ENCODE results near the gene CXCL6. TPM values are rescaled to one million over a fixed set of nuclear protein-coding genes. Genes with fewer than 3 reads are reported as not detected.

The CXCL6 gene
- polyA plus RNA-seq, 3 donors = not detected

DNA sequence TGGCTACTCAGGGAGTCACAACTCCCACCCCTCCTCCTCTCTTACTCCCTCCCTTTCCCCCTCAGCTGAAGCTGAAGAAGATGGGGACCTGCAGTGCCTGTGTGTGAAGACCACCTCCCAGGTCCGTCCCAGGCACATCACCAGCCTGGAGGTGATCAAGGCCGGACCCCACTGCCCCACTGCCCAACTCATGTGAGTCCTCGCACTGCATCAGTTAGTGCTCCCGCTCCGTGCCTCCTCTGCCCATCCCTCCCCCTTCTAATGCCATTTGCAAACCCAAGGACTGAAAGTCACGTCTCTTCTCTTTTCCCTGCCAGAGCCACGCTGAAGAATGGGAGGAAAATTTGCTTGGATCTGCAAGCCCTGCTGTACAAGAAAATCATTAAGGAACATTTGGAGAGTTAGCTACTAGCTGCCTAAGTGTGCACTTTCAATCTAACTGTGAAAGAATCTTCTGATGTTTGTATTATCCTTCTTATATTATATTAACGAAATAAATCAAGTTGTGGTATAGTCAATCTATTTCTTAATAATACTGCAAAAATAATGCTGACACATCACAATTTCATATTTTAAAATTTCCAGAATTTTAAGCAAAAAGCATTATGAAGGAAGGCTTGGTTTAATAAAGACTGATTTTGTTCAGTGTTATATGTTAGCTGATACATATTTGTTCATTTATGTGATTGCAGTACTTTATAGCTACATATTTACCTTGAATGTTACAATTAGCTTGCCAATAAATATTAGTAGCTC lies 17.4 kb downstream of the CXCL6 start:
- H3K36me3 ChIP-seq (replicated peaks in 1 of 2; ENCODE audit: control insufficient read depth in 1 of 2, insufficient read depth in 2 of 2, low read length in 2 of 2) = no peaks in the 10 kb centered on the region
- H3K27ac ChIP-seq (ENCODE audit: low read depth in 1 of 2, low read length in 2 of 2) = no peak overlapping the region
- H3K4me1 ChIP-seq (ENCODE audit: control insufficient read depth in 1 of 2, insufficient read depth in 2 of 2, low read length in 2 of 2) = peaks cover 11 to 14% of the 10 kb centered on the region in 2 donors
- Mint-ChIP-seq H3K36me3 (no peaks in the 10 kb centered on the region), H3K9me3 (peaks cover 0 to 3% (median 0%) of the 10 kb centered on the region in 7 donors), H3K4me3 (peak overlapping the region; percentile 65 to 80), H3K27ac (no peak overlapping the region), H3K4me1 (peaks cover 20% of the 10 kb centered on the region), H3K27me3 (ENCODE audit: low read depth in 3 of 3) (peaks cover 7 to 16% (median 14%) of the 10 kb centered on the region in 3 donors)
- H3K4me2 ChIP-seq (replicated peaks; ENCODE audit: extremely low read depth, low read length, poor library complexity, severe bottlenecking) = peak overlapping the region; percentile 51
- H3K9me3 ChIP-seq (replicated peaks in 1 of 2; ENCODE audit: control insufficient read depth in 1 of 2, insufficient read depth in 1 of 2, low read length in 2 of 2) = no peaks in the 10 kb centered on the region
- peaks cover 3 to 10% of the 10 kb centered on the region in 2 donors for H3K27me3 ChIP-seq (ENCODE audit: control insufficient read depth in 2 of 2, insufficient read depth in 2 of 2, low read length in 2 of 2)
- H2AFZ ChIP-seq (ENCODE audit: insufficient read depth, low read depth, low read length, poor library complexity, severe bottlenecking) = peak overlapping the region; percentile 30
- no peak for TF ChIP-seq CTCF (IDR thresholded peaks at IDR 0.05)
- no peaks in the 10 kb centered on the region for H3K79me2 ChIP-seq (ENCODE audit: insufficient read depth, low read length)
- H4K20me1 ChIP-seq (ENCODE audit: insufficient read depth, low read length) = no peaks in the 10 kb centered on the region
- no peak overlapping the region for H3K9ac ChIP-seq (ENCODE audit: insufficient read depth, low read length, poor library complexity, severe bottlenecking)
- 66% methylated on average over 5 of the region's 8 CpGs for WGBS (ENCODE audit: insufficient coverage)
- no peak for DNase-seq
- intact Hi-C loops (cut with micrococcal nuclease) = no loop called here
- H3K4me3 ChIP-seq (replicated peaks in 1 of 3; ENCODE audit: low read depth in 2 of 3, low read length in 3 of 3) = peak overlapping the region in 1 of 3 experiments; percentile 42

DNA sequence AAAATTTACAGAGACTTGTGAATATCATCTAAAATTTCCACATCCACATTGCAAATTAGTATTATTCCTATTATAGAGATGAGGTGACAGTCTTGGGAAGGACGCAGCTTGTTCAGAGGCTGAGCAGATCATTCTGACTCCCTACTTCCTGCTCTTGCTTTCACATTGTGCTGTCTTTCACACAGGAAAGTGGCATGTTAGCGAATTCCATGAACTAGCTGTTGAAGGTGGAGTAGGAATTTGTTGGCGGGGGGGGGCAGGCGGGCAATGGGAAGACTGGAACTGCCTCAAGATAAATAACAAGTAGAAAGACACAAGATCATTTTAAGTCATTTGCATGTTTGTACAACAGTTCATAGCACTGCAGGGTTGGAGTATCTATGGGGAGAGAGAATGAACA lies 18.9 kb downstream of the CXCL6 start:
- H3K27me3 ChIP-seq (ENCODE audit: control insufficient read depth in 2 of 2, insufficient read depth in 2 of 2, low read length in 2 of 2) = peaks cover 3 to 10% of the 10 kb centered on the region in 2 donors
- no peak for DNase-seq
- no peaks in the 10 kb centered on the region for H4K20me1 ChIP-seq (ENCODE audit: insufficient read depth, low read length)
- Mint-ChIP-seq H3K27me3 (ENCODE audit: low read depth in 3 of 3) (peaks cover 7 to 16% (median 14%) of the 10 kb centered on the region in 3 donors), H3K9me3 (peaks cover 0 to 3% (median 0%) of the 10 kb centered on the region in 7 donors), H3K27ac (peak overlapping the region in 1 of 7 donors; percentile 24), H3K36me3 (no peaks in the 10 kb centered on the region), H3K4me1 (peaks cover 20% of the 10 kb centered on the region), H3K4me3 (no peak overlapping the region)
- H3K9me3 ChIP-seq (replicated peaks in 1 of 2; ENCODE audit: control insufficient read depth in 1 of 2, insufficient read depth in 1 of 2, low read length in 2 of 2) = no peaks in the 10 kb centered on the region
- H3K36me3 ChIP-seq (replicated peaks in 1 of 2; ENCODE audit: control insufficient read depth in 1 of 2, insufficient read depth in 2 of 2, low read length in 2 of 2) = no peaks in the 10 kb centered on the region
- no peak overlapping the region for H3K27ac ChIP-seq (ENCODE audit: low read depth in 1 of 2, low read length in 2 of 2)
- no peak overlapping the region for H2AFZ ChIP-seq (ENCODE audit: insufficient read depth, low read depth, low read length, poor library complexity, severe bottlenecking)
- H3K9ac ChIP-seq (ENCODE audit: insufficient read depth, low read length, poor library complexity, severe bottlenecking) = no peak overlapping the region
- no peak overlapping the region for H3K4me2 ChIP-seq (replicated peaks; ENCODE audit: extremely low read depth, low read length, poor library complexity, severe bottlenecking)
- no peak overlapping the region for H3K4me3 ChIP-seq (replicated peaks in 1 of 3; ENCODE audit: low read depth in 2 of 3, low read length in 3 of 3)
- peaks cover 11 to 14% of the 10 kb centered on the region in 2 donors for H3K4me1 ChIP-seq (ENCODE audit: control insufficient read depth in 1 of 2, insufficient read depth in 2 of 2, low read length in 2 of 2)
- intact Hi-C loops (cut with micrococcal nuclease) = no loop called here
- TF ChIP-seq CTCF (IDR thresholded peaks at IDR 0.05) = no peak
- no peaks in the 10 kb centered on the region for H3K79me2 ChIP-seq (ENCODE audit: insufficient read depth, low read length)
- WGBS (ENCODE audit: insufficient coverage) = no CpG with 5 or more reads among the region's 4 CpGs
